CD4-positive, alpha-beta memory T cell (primary cell): Measurements from ENCODE around the gene DNAJC5G. TPM values are rescaled to one million over a fixed set of nuclear protein-coding genes. Genes with fewer than 3 reads are reported as not detected.
A peak's percentile ranks its signal among the peaks of the same experiment; 100 is the strongest.

Experiments used
- CTCF ChIA-PET: fragments of 350-600 bp; sonication (Branson Sonifier 250); formaldehyde crosslinking; loops from one replicate; lab custom pipeline; 2021; ENCODE audit warnings: inconsistent platforms; ENCODE audit not compliant: partially characterized antibody; lab: Charles Lee
- POLR2A ChIA-PET: fragments of 350-600 bp; sonication (Branson Sonifier 250); formaldehyde crosslinking; loops from one replicate; lab custom pipeline; 2021; ENCODE audit not compliant: partially characterized antibody; lab: Charles Lee
- DNase-seq, 5 donors: peaks; one replicate each; pipeline versions ENCODE4 v3.0.0 to v3.0.0-alpha.2; 2020 to 2022; ENCODE audit warnings: mixed read lengths in 1 of 5
- H3K27ac ChIP-seq: one replicate; pipeline ENCODE4 v1.7.0; 2013; ENCODE audit warnings: low read depth, low read length
- H3K27me3 ChIP-seq: 2 replicates; pipeline ENCODE4 v1.7.0; 2013; ENCODE audit warnings: mild to moderate bottlenecking, low read length, moderate library complexity; ENCODE audit not compliant: insufficient read depth
- H3K36me3 ChIP-seq: 2 replicates; pipeline ENCODE4 v1.7.0; 2013; ENCODE audit warnings: mild to moderate bottlenecking, low read length, moderate library complexity; ENCODE audit not compliant: insufficient read depth
- H3K4me1 ChIP-seq: 2 replicates; pipeline ENCODE4 v1.7.0; 2013; ENCODE audit warnings: mild to moderate bottlenecking, low read length, moderate library complexity; ENCODE audit not compliant: insufficient read depth
- H3K4me3 ChIP-seq, 2 donors: one replicate each; pipeline ENCODE4 v1.7.0; 2013; ENCODE audit warnings: low read length in 2 of 2, mild to moderate bottlenecking in 1 of 2
- H3K9me3 ChIP-seq, 2 donors: one replicate each; pipeline ENCODE4 v1.7.0; 2013; ENCODE audit warnings: low read length in 2 of 2, control low read depth in 1 of 2; ENCODE audit not compliant: control insufficient read depth in 1 of 2
- H3K27ac Mint-ChIP-seq, 7 donors: one replicate each; pipeline ENCODE4 v1.8.0; 2020 to 2021; ENCODE audit warnings: mixed read lengths in 7 of 7, mild to moderate bottlenecking in 6 of 7, inconsistent platforms in 3 of 7, moderate library complexity in 3 of 7
- H3K27me3 Mint-ChIP-seq, 2 donors: one replicate each; pipeline ENCODE4 v1.8.0; 2020 to 2021; ENCODE audit warnings: mixed read lengths in 2 of 2
- H3K36me3 Mint-ChIP-seq, 2 donors: one replicate each; pipeline ENCODE4 v1.8.0; 2020 to 2021; ENCODE audit warnings: mixed read lengths in 2 of 2, inconsistent platforms in 1 of 2, mild to moderate bottlenecking in 1 of 2
- H3K4me1 Mint-ChIP-seq, 4 donors: one replicate each; pipeline ENCODE4 v1.8.0; 2020 to 2021; ENCODE audit warnings: mixed read lengths in 4 of 4, mild to moderate bottlenecking in 1 of 4
- H3K4me3 Mint-ChIP-seq, 8 donors: one replicate each; pipeline ENCODE4 v1.8.0; 2020 to 2021; ENCODE audit warnings: mixed read lengths in 8 of 8, mild to moderate bottlenecking in 7 of 8, moderate library complexity in 6 of 8, inconsistent platforms in 3 of 8
- H3K9me3 Mint-ChIP-seq, 8 donors: one replicate each; pipeline ENCODE4 v1.8.0; 2020 to 2021; ENCODE audit warnings: mixed read lengths in 8 of 8, mild to moderate bottlenecking in 5 of 8, inconsistent platforms in 3 of 8, moderate library complexity in 1 of 8
- intact Hi-C: fragments of 100-400 bp; cut with micrococcal nuclease; formaldehyde crosslinking; loops from one replicate; pipeline ENCODE4 v1.15.1; 2023
- polyA plus RNA-seq, 2 donors: library from polyadenylated mRNA; unstranded; fragments of 300-500 nt; fragmentation: Illumina TruSeq; gene quantifications; one replicate each; pipeline ENCODE4 v1.2.3, GENCODE V29; 2021
- total RNA-seq, 2 experiments: library from RNA; stranded (reverse); gene quantifications; one replicate each; pipeline ENCODE4 v1.2.3, GENCODE V29; 2021

Gene DNAJC5G
- total and polyA plus RNA-seq, 4 experiments from 2014 or later: not detected

- peaks cover 46% of the 10 kb centered on the region for H3K27me3 ChIP-seq
- peaks cover 0 to 2% (median 0%) of the 10 kb centered on the region in 8 donors for H3K9me3 Mint-ChIP-seq
- H3K4me1 ChIP-seq: peaks cover 23% of the 10 kb centered on the region
- CTCF ChIA-PET: interaction anchor here (1.2 to 5.6 kb wide), 3 partner anchors 18 to 41 kb away, joined by 3 to 43 read pairs (median 3); partner anchors contain the start of gene TRIM54
- no peak within 1 kb of the TSS for H3K27ac ChIP-seq
- peak within 1 kb of the TSS; percentile 23 to 52 for H3K4me3 ChIP-seq
- peaks cover 23 to 38% (median 25%) of the 10 kb centered on the region in 4 donors for H3K4me1 Mint-ChIP-seq
- H3K27me3 Mint-ChIP-seq: peaks cover 45 to 49% of the 10 kb centered on the region in 2 donors
- H3K36me3 ChIP-seq: no peaks in the 10 kb centered on the region
- peak within 1 kb of the TSS; percentile 82 to 96 (median 92) for H3K4me3 Mint-ChIP-seq
- no peaks in the 10 kb centered on the region for H3K9me3 ChIP-seq
- peaks cover 0 to 3% of the 10 kb centered on the region in 2 donors for H3K36me3 Mint-ChIP-seq
- POLR2A ChIA-PET: interaction anchor here (1.1 kb wide), 1 partner anchor 50 kb away, joined by 3 read pairs; the partner anchor contains the start of genes ATRAID and SLC5A6
- DNase-seq: peak; percentile 49 to 67 (median 55)
- H3K27ac Mint-ChIP-seq: peak within 1 kb of the TSS in 5 of 7 donors; percentile 11 to 89 (median 71)
- intact Hi-C loops: loop anchor here (5.0 kb wide), 1 partner anchor 45 kb away; the partner anchor contains the start of gene CAD
Measured at GRCh38 chr2:27262379-27263286, 12.6 kb upstream of the DNAJC5G start, which contains the start of gene SLC30A3. Gene SLC30A3 (minus strand): TSS chr2:27263047. CDS start chr2:27262906, 141 bp downstream.

- Mint-ChIP-seq H3K36me3 (peaks cover 0 to 3% of the 10 kb centered on the region in 2 donors), H3K9me3 (peaks cover 0 to 2% (median 0%) of the 10 kb centered on the region in 8 donors), H3K27me3 (peaks cover 40 to 45% of the 10 kb centered on the region in 2 donors), H3K27ac (peak overlapping the region in 6 of 7 donors; percentile 33 to 89 (median 66)), H3K4me3 (peak overlapping the region; percentile 82 to 96 (median 92)), H3K4me1 (peaks cover 23 to 38% (median 25%) of the 10 kb centered on the region in 4 donors)
- peak overlapping the region; percentile 23 to 52 for H3K4me3 ChIP-seq
- H3K36me3 ChIP-seq: no peaks in the 10 kb centered on the region
- intact Hi-C loops: loop anchor here (5.0 kb wide), 1 partner anchor 46 kb away; the partner anchor contains the start of gene CAD
- no peak overlapping the region for H3K27ac ChIP-seq
- POLR2A ChIA-PET: interaction anchor here (1.1 to 2.0 kb wide), 2 partner anchors 49 to 51 kb away, joined by 3 to 4 read pairs; partner anchors contain the start of genes ATRAID and SLC5A6
- peak in 2 of 5 donors; percentile 9 to 19 for DNase-seq
- H3K4me1 ChIP-seq: peaks cover 23% of the 10 kb centered on the region
- no peaks in the 10 kb centered on the region for H3K9me3 ChIP-seq
- peaks cover 37% of the 10 kb centered on the region for H3K27me3 ChIP-seq
- CTCF ChIA-PET: interaction anchor here (0.7 to 5.6 kb wide), 5 partner anchors 12 to 302 kb away, joined by 3 to 43 read pairs (median 3); partner anchors contain the start of gene TRIM54
Measured at GRCh38 chr2:27263287-27264252, 11.7 kb upstream of the DNAJC5G start.

GRCh38 chr2:27264253-27264752, 10.9 kb upstream of the DNAJC5G start:
- peak in 4 of 5 donors; percentile 14 to 26 (median 18) for DNase-seq
- POLR2A ChIA-PET: interaction anchor here (1.1 to 2.0 kb wide), 3 partner anchors 15 to 303 kb away, joined by 4 read pairs; no protein-coding TSS in a partner anchor
- Mint-ChIP-seq H3K9me3 (peaks cover 0 to 2% (median 0%) of the 10 kb centered on the region in 8 donors), H3K27me3 (peaks cover 37 to 42% of the 10 kb centered on the region in 2 donors), H3K36me3 (peaks cover 0 to 3% of the 10 kb centered on the region in 2 donors), H3K27ac (peak overlapping the region in 5 of 7 donors; percentile 21 to 73 (median 48)), H3K4me3 (peak overlapping the region; percentile 82 to 96 (median 92)), H3K4me1 (peaks cover 23 to 38% (median 25%) of the 10 kb centered on the region in 4 donors)
- CTCF ChIA-PET: interaction anchor here (0.7 to 5.6 kb wide), 8 partner anchors 12 to 302 kb away, joined by 3 to 43 read pairs (median 4); partner anchors contain the start of gene TRIM54
- peaks cover 33% of the 10 kb centered on the region for H3K27me3 ChIP-seq
- peaks cover 23% of the 10 kb centered on the region for H3K4me1 ChIP-seq
- intact Hi-C loops: loop anchor here (5.0 kb wide), 1 partner anchor 47 kb away; the partner anchor contains the start of gene CAD
- H3K4me3 ChIP-seq: peak overlapping the region; percentile 23 to 47
- no peaks in the 10 kb centered on the region for H3K36me3 ChIP-seq
- H3K9me3 ChIP-seq: no peaks in the 10 kb centered on the region
- H3K27ac ChIP-seq: no peak overlapping the region

- H3K4me1 ChIP-seq: peaks cover 23% of the 10 kb centered on the region
- peaks cover 0 to 3% of the 10 kb centered on the region in 2 donors for H3K36me3 Mint-ChIP-seq
- peak overlapping the region in 1 of 2 donors; percentile 47 for H3K4me3 ChIP-seq
- ChIA-PET CTCF (interaction anchor here (0.7 to 5.6 kb wide), 12 partner anchors 9 to 303 kb away, joined by 3 to 43 read pairs (median 4); partner anchors contain the start of gene TRIM54), POLR2A (interaction anchor here (1.1 to 2.0 kb wide), 3 partner anchors 15 to 303 kb away, joined by 4 read pairs; no protein-coding TSS in a partner anchor)
- H3K27me3 Mint-ChIP-seq: peaks cover 35 to 38% of the 10 kb centered on the region in 2 donors
- no peaks in the 10 kb centered on the region for H3K36me3 ChIP-seq
- H3K4me3 Mint-ChIP-seq: peak overlapping the region; percentile 70 to 94 (median 83)
- peaks cover 23 to 38% (median 25%) of the 10 kb centered on the region in 4 donors for H3K4me1 Mint-ChIP-seq
- intact Hi-C loops: loop anchor here (1.0 to 5.0 kb wide), 2 partner anchors 15 to 48 kb away; partner anchors contain the start of gene CAD
- no peaks in the 10 kb centered on the region for H3K9me3 ChIP-seq
- peak overlapping the region in 3 of 7 donors; percentile 21 to 54 (median 52) for H3K27ac Mint-ChIP-seq
- peaks cover 0 to 4% (median 0%) of the 10 kb centered on the region in 8 donors for H3K9me3 Mint-ChIP-seq
- peaks cover 31% of the 10 kb centered on the region for H3K27me3 ChIP-seq
- peak; percentile 39 to 73 (median 50) for DNase-seq
- H3K27ac ChIP-seq: no peak overlapping the region
Measured at GRCh38 chr2:27264753-27265535, 10.3 kb upstream of the DNAJC5G start.

GRCh38 chr2:27265536-27265870, 9.7 kb upstream of the DNAJC5G start:
- POLR2A ChIA-PET: interaction anchor here (1.1 to 2.0 kb wide), 3 partner anchors 14 to 304 kb away, joined by 4 read pairs; no protein-coding TSS in a partner anchor

More at GRCh38 chr2:27265536-27265870, 9.7 kb upstream of the DNAJC5G start:
- Mint-ChIP-seq H3K36me3 (peaks cover 0 to 3% of the 10 kb centered on the region in 2 donors), H3K27ac (no peak overlapping the region), H3K4me1 (peaks cover 23 to 35% (median 25%) of the 10 kb centered on the region in 4 donors), H3K4me3 (peak overlapping the region in 7 of 8 donors; percentile 57 to 72 (median 66)), H3K27me3 (peaks cover 32 to 33% of the 10 kb centered on the region in 2 donors), H3K9me3 (peaks cover 0 to 4% (median 0%) of the 10 kb centered on the region in 8 donors)
- CTCF ChIA-PET: interaction anchor here (0.7 to 5.6 kb wide), 10 partner anchors 10 to 303 kb away, joined by 3 to 43 read pairs (median 4); partner anchors contain the start of gene TRIM54
- Histone ChIP-seq H3K9me3 (no peaks in the 10 kb centered on the region), H3K36me3 (no peaks in the 10 kb centered on the region), H3K27ac (no peak overlapping the region), H3K27me3 (peaks cover 26% of the 10 kb centered on the region), H3K4me3 (no peak overlapping the region), H3K4me1 (peaks cover 23% of the 10 kb centered on the region)
- intact Hi-C loops: loop anchor here (1.0 kb wide), 1 partner anchor 15 kb away; no protein-coding TSS in a partner anchor
- no peak for DNase-seq
